ENCODE results near the gene VGLL3.

Gene VGLL3

DNA sequence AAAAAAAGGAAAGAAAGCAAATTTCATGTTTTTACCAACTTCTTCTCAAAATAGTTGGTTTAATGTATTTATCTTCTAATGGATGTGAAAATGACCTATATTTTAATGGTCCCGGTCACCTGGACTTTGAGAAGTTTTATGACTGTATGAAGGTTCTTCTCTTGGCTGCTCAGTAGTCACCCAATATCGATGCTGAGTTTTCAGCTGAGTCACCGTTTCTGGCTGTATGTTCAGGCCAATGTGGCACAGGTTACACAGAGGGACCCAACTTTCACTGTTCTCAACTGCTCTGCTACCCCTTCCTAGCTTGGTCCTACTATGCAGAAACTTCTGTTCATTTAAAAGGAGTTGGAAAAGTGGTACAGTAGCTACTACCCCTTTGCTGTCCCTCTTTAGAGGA lies 25.8 kb downstream of the VGLL3 start:
- Histone ChIP-seq H3K4me1 (ENCODE audit: control insufficient read depth, low read length) (no peaks in the 10 kb centered on the region), H3K4me3 (ENCODE audit: low read length) (no peak overlapping the region), H3K9me3 (ENCODE audit: control insufficient read depth, insufficient read depth, low read length) (no peaks in the 10 kb centered on the region), H3K9me2 (replicated peaks; ENCODE audit: control insufficient read depth, low read length) (no peaks in the 10 kb centered on the region), H3F3A (ENCODE audit: control insufficient read depth, insufficient read depth) (no peaks in the 10 kb centered on the region), H3K36me3 (ENCODE audit: control insufficient read depth, low read length) (no peaks in the 10 kb centered on the region), H3K79me2 (ENCODE audit: control insufficient read depth, low read length) (no peaks in the 10 kb centered on the region), H3K27me3 (ENCODE audit: control insufficient read depth, low read length) (no peaks in the 10 kb centered on the region), H4K20me1 (ENCODE audit: control insufficient read depth, insufficient read depth, low read depth, low read length) (no peaks in the 10 kb centered on the region), H3K4me2 (ENCODE audit: low read length) (no peak overlapping the region), H3K27ac (ENCODE audit: low read depth, low read length) (no peak overlapping the region)
- TF ChIP-seq EZH2phosphoT487 (IDR thresholded peaks at IDR 0.05; ENCODE audit: borderline replicate concordance, low read length): no peak
- TF ChIP-seq CTCF (IDR thresholded peaks at IDR 0.05; ENCODE audit: low read depth, low read length, poor library complexity, severe bottlenecking): no peak

GRCh38 chr3:86963611-86964010 lies 27.3 kb downstream of the VGLL3 start:
- Histone ChIP-seq H3K79me2 (ENCODE audit: control insufficient read depth, low read length) (no peaks in the 10 kb centered on the region), H3K4me2 (ENCODE audit: low read length) (no peak overlapping the region), H3K36me3 (ENCODE audit: control insufficient read depth, low read length) (no peaks in the 10 kb centered on the region), H3K4me1 (ENCODE audit: control insufficient read depth, low read length) (no peaks in the 10 kb centered on the region), H3F3A (ENCODE audit: control insufficient read depth, insufficient read depth) (no peaks in the 10 kb centered on the region), H3K4me3 (ENCODE audit: low read length) (no peak overlapping the region), H3K27me3 (ENCODE audit: control insufficient read depth, low read length) (no peaks in the 10 kb centered on the region), H3K9me2 (replicated peaks; ENCODE audit: control insufficient read depth, low read length) (no peaks in the 10 kb centered on the region), H3K27ac (ENCODE audit: low read depth, low read length) (no peak overlapping the region), H4K20me1 (ENCODE audit: control insufficient read depth, insufficient read depth, low read depth, low read length) (no peaks in the 10 kb centered on the region), H3K9me3 (ENCODE audit: control insufficient read depth, insufficient read depth, low read length) (no peaks in the 10 kb centered on the region)
- no peak for TF ChIP-seq CTCF (IDR thresholded peaks at IDR 0.05; ENCODE audit: low read depth, low read length, poor library complexity, severe bottlenecking)
- TF ChIP-seq EZH2phosphoT487 (IDR thresholded peaks at IDR 0.05; ENCODE audit: borderline replicate concordance, low read length): no peak

DNA sequence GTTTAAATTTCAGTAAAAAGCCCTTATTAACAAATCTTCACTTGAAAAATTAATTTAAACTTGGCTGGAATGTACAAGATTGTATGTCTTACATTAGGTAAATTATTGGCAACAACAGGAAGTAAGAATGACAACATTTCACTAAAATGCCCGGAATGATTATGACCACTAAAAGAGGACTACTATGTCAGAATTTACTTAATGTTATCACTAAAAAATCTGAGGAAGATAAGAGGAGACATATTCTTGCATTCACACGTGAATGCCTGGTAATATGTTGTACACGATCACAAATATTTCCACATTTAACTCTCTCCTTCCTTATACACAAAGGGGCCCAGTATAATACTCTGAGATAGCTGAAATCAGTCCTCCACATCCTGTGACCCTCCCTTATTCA lies 29.7 kb downstream of the VGLL3 start:
- H3K4me2 ChIP-seq (ENCODE audit: low read length): no peak overlapping the region

More for the DNA sequence above, 29.7 kb downstream of the VGLL3 start:
- no peaks in the 10 kb centered on the region for H3F3A ChIP-seq (ENCODE audit: control insufficient read depth, insufficient read depth)
- no peak overlapping the region for H3K4me3 ChIP-seq (ENCODE audit: low read length)
- no peak overlapping the region for H3K27ac ChIP-seq (ENCODE audit: low read depth, low read length)
- H4K20me1 ChIP-seq (ENCODE audit: control insufficient read depth, insufficient read depth, low read depth, low read length): no peaks in the 10 kb centered on the region
- no peaks in the 10 kb centered on the region for H3K79me2 ChIP-seq (ENCODE audit: control insufficient read depth, low read length)
- no peaks in the 10 kb centered on the region for H3K9me3 ChIP-seq (ENCODE audit: control insufficient read depth, insufficient read depth, low read length)
- no peaks in the 10 kb centered on the region for H3K36me3 ChIP-seq (ENCODE audit: control insufficient read depth, low read length)
- H3K4me1 ChIP-seq (ENCODE audit: control insufficient read depth, low read length): no peaks in the 10 kb centered on the region
- no peak for TF ChIP-seq EZH2phosphoT487 (IDR thresholded peaks at IDR 0.05; ENCODE audit: borderline replicate concordance, low read length)
- TF ChIP-seq CTCF (IDR thresholded peaks at IDR 0.05; ENCODE audit: low read depth, low read length, poor library complexity, severe bottlenecking): no peak
- H3K27me3 ChIP-seq (ENCODE audit: control insufficient read depth, low read length): no peaks in the 10 kb centered on the region
- H3K9me2 ChIP-seq (replicated peaks; ENCODE audit: control insufficient read depth, low read length): no peaks in the 10 kb centered on the region
